Measurements from ENCODE around the gene RRAS. TPM values are rescaled to one million over a fixed set of nuclear protein-coding genes. Genes with fewer than 3 reads are reported as not detected.

The RRAS gene
- total and polyA plus RNA-seq, 3 donors from 2014 or later = 39.3 to 69.2 (median 41.5) TPM

DNA sequence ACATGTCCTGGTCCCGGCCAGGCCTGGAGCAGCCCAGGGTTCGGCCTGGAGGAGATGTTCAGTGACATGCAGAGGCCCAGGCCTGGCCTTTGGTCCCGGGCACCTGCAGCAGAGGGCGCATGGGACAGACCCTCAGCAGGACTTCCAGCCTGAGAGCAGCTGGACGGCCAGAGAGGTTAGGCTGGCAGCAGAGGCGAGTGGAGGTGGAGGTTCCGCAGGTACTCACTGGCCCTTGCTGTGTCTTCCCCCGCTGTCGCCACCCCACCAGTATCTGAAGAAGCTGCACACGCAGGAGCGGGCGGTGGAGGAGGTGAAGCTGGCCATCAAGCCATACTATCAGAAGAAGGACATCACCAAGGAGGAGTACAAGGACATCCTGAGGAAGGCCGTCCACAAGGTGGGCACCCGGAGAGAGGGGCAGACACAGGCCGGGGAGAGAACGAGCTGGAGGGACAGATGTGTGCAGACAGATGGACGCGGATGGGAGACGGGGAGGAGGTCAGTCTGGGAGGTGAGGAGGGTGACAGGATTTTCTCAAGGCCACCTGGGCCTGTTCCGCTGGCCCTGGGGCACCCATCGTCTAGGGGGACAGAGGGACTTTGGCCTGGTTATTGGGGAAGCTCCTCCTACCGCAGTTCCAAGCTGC, 17.7 kb upstream of the RRAS start:
- no peaks in the 10 kb centered on the region for H3K4me1 ChIP-seq
- no peak overlapping the region for H3K27ac ChIP-seq
- intact Hi-C loops (cut with DNase I; ENCODE audit: low total_unique reads) = no loop called here
- H3K4me3 ChIP-seq = no peak overlapping the region
- no peaks in the 10 kb centered on the region for H3K36me3 ChIP-seq (ENCODE audit: low read depth, missing control alignments)
- TF ChIP-seq, protein P1, sequence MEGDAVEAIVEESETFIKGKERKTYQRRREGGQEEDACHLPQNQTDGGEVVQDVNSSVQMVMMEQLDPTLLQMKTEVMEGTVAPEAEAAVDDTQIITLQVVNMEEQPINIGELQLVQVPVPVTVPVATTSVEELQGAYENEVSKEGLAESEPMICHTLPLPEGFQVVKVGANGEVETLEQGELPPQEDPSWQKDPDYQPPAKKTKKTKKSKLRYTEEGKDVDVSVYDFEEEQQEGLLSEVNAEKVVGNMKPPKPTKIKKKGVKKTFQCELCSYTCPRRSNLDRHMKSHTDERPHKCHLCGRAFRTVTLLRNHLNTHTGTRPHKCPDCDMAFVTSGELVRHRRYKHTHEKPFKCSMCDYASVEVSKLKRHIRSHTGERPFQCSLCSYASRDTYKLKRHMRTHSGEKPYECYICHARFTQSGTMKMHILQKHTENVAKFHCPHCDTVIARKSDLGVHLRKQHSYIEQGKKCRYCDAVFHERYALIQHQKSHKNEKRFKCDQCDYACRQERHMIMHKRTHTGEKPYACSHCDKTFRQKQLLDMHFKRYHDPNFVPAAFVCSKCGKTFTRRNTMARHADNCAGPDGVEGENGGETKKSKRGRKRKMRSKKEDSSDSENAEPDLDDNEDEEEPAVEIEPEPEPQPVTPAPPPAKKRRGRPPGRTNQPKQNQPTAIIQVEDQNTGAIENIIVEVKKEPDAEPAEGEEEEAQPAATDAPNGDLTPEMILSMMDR (IDR thresholded peaks at IDR 0.05) = no peak
- no peak for TF ChIP-seq POLR2A (IDR thresholded peaks at IDR 0.05)
- H3K27me3 ChIP-seq = no peaks in the 10 kb centered on the region
- H3K9me3 ChIP-seq = no peaks in the 10 kb centered on the region
- 77 to 80% methylated on average over 18 to 22 of the region's 22 CpGs for WGBS, 2 donors
- no peak for DNase-seq

DNA sequence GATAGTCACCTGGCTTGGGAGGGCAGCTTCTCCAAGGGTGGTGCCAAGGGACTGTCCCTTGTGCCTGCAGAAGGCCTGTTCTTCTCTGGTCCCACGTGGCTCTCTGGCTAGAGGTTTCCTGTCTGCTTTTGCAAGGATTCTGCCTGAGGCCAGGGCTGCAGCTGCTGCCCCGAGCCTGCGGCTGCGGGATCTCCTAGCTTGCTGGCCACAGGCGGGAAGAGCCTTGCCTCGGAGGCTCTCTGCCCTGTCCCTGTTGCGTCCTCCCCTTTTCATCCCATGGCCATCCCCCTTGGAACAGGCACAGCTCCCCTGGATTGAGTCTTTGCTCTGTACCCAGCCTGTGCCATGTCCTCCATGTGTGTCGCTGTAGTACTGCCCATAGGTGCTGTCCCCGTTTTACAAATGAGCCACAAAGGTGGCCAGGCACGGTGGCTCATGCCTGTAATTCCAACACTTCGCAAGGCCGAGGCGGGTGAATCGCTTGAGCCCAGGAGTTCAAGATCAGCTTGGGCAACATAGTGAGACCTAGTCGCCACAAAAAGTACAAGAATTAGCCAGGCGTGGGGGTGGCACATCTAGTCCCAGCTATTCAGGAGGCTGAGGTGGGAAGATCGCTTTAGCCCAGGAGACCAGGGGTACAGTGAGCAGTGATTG, 16.6 kb upstream of the RRAS start:
- H3K36me3 ChIP-seq (ENCODE audit: low read depth, missing control alignments) = no peaks in the 10 kb centered on the region

DNA sequence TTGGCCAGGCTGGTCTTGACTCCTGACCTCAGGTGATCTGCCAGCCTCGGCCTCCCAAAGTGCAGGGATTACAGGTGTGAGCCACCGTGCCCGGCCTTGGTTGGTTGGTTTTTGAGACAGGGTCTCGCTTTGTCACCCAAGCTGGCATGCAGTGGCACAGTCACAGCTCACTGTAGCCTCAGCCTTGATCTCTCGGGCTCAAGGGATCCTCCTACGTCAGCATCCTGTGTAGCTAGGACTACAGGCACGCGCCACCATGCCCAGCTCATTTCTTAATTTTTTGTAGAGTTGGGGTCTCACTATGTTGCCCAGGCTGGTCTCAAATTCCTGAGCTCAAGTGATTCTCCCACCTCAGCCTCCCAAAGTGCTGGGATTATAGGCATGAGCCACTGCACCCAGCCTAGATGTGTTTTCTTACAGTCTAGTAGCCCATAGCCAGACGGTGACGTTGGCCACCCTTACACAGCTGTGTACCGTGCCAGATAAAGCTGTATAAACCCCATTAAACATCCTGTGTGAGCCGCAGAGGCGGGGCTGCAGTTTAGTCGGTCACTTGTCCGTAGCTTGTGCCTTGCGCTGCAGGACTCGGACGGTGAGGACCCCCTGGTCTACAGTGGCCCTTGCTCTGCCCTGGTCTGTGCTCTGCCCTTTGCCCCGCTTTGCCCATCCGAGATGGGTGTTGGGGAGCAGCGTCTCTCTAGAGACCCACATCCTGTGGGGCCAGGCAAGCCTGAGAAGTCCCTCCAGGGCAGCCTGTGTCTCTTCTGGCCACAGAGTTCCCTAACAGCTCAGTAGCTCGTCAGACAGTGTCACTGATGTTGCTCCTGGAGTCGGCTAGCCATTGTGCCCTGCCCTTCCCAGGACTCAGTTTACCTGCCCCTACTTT, 15.9 kb upstream of the RRAS start:
- H3K4me1 ChIP-seq = no peaks in the 10 kb centered on the region
- intact Hi-C loops (cut with DNase I; ENCODE audit: low total_unique reads) = no loop called here
- H3K27ac ChIP-seq = no peak overlapping the region
- TF ChIP-seq, protein P1 (IDR thresholded peaks at IDR 0.05) = no peak
- no peak for TF ChIP-seq POLR2A (IDR thresholded peaks at IDR 0.05)
- no peak overlapping the region for H3K4me3 ChIP-seq
- no peaks in the 10 kb centered on the region for H3K27me3 ChIP-seq
- H3K9me3 ChIP-seq = no peaks in the 10 kb centered on the region
- DNase-seq = no peak
- WGBS, 2 donors = 91 to 92% methylated on average over 20 to 23 of the region's 23 CpGs
- H3K36me3 ChIP-seq (ENCODE audit: low read depth, missing control alignments) = no peaks in the 10 kb centered on the region

More for the DNA sequence above, 16.6 kb upstream of the RRAS start:
- H3K27me3 ChIP-seq = no peaks in the 10 kb centered on the region
- H3K27ac ChIP-seq = no peak overlapping the region
- H3K9me3 ChIP-seq = no peaks in the 10 kb centered on the region
- intact Hi-C loops (cut with DNase I; ENCODE audit: low total_unique reads) = no loop called here
- no peak overlapping the region for H3K4me3 ChIP-seq
- 84 to 86% methylated on average over 17 of the region's 17 CpGs for WGBS, 2 donors
- no peak for TF ChIP-seq POLR2A (IDR thresholded peaks at IDR 0.05)
- TF ChIP-seq, protein P1 (IDR thresholded peaks at IDR 0.05) = no peak
- H3K4me1 ChIP-seq = no peaks in the 10 kb centered on the region
- DNase-seq = no peak

DNA sequence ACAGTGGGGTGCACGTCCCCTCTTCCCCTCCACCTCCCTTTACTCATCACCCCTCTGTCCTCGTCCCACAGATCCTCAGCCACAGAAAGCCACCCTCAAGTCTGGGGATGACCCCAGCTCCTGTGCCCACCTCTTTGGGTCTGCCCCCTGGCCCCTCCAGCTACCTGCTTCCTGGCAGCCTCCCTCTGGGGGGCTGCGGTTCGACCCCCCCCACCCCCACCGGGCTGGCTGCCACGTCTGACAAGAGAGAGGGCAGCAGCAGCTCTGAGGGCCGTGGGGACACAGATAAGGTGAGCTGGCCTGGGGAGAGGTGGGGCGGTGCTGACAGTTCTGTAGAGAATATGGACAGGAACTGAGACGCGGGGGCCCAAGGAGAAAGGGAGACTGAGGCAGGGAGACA, 14.6 kb upstream of the RRAS start:
- 78 to 91% methylated on average over 10 of the region's 10 CpGs for WGBS, 2 donors
- no peak for TF ChIP-seq POLR2A (IDR thresholded peaks at IDR 0.05)
- TF ChIP-seq, protein P1 (IDR thresholded peaks at IDR 0.05) = no peak
- H3K4me1 ChIP-seq = peaks cover 5% of the 10 kb centered on the region
- H3K4me3 ChIP-seq = no peak overlapping the region
- H3K9me3 ChIP-seq = no peaks in the 10 kb centered on the region
- H3K27ac ChIP-seq = no peak overlapping the region
- H3K36me3 ChIP-seq (ENCODE audit: low read depth, missing control alignments) = no peaks in the 10 kb centered on the region
- H3K27me3 ChIP-seq = no peaks in the 10 kb centered on the region
- intact Hi-C loops (cut with DNase I; ENCODE audit: low total_unique reads) = no loop called here
- DNase-seq = no peak
